GM18868 (cell line): ENCODE data around the gene MAPK11.

Experiments
- ATAC-seq: cut with Tn5 transposase; IDR thresholded peaks from one replicate; pipeline ENCODE4 v1.9.1; 2021; ENCODE audit warnings: mild to moderate bottlenecking, moderate library complexity; ENCODE audit not compliant: unreplicated experiment

MAPK11 gene

DNA sequence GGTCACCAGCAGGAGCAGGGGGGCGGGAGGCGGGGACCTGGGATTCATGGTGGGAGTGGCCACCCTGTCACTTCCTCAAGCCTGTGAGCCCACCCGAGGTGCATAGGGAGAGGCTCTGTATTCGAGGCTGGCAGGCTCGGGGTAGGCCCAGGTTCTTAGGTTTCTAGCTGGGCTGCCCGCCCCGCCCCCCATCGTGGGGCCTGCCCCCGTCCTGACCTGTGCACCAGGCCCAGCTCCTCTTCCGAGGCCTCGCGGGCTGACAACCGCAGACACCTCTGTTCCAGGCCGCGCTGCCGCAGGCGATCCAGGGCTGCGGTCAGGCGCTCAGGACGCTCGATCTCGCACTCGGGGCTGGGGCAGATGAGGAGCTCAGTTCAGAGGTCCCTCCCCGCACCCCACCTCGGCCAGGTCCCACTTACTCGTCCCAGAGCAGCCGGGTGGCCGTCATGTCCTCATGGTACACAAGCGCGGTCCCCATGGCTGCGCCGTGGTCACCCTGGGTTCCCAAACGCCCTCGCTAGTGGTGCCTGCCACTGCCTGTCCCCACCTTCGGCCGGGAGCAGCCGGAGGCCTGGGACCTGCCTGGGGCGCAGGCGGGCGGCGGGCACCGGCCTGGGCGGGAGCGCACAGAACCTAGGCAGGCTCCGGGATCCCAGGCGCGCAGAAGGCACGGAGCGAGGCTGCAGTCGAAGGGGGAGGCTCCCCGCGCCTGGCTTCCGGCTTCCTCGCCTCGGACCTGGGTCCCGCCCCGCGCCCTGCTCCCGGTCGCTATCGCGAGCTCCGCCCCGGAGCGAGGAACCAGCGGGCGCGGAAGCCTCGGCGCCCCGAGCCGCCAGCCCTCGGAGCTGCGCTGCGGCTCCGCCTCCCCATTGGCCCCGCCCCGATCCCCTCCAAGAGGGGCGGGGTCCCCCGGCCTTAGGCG lies 19.4 kb downstream of the MAPK11 start, which contains the start of gene HDAC10:
TSS of gene HDAC10 (minus strand) at position 711 of the 922 bp plus-strand sequence. CDS start at position 478, 233 bp downstream.
- peak; percentile 57 for ATAC-seq

DNA sequence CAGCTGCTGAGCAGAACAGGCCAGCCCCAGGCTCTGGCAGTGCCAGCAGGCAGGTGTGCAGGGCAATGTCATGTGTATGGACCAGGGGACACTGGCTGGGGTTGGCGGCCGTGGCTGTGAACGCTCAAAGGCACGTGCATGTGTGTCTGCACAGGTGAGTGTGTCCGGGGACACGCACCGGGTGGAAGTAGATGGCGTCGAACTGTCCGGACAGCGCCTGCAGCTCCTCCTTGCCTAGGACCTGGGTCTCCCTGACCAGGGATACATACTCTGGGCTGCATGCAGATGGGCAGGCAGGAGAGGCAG lies 20.0 kb downstream of the MAPK11 start:
- no peak for ATAC-seq

DNA sequence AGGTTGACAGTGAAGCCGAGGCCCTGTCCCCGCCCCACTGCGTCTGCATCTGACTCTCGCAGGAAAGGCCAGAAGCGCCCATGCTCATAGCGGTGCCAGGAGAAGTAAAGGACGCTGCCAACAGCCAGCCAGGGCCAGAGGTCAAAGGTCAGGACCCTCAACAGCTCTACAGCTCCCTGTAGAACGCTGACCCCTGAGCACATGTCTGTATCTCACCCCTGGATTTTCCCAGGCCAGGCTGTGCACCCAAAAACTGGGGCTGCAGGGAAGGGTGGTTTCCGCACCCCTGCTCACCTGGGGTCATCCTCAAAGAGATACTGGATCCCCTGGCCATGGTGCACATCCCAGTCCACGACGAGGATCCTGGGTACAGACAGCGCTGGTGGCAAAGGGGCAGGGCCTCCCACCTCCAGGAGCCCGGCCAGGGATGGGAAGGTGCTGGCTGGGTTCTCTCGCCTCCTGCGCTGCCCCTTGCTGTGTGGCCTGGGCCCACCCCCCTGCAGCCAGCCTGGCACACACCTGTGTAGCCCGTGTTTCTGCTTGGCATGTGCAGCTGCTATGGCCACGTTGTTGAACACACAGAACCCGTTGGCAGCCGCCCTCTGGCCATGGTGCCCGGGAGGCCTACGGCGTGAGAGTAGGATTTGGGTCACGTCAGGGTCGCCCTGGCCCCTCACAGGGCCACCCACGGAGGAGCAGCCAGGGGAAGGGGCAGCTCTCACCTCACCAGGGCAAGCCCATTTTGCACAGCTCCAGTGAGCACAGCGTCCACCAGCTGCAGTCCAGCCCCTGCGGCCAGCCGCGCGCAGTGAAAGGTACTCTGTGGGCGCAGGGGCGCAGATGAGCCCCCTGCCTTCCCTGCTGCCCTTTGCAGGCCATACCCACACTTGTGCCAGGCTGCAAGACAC lies 20.6 kb downstream of the MAPK11 start:
- no peak for ATAC-seq

DNA sequence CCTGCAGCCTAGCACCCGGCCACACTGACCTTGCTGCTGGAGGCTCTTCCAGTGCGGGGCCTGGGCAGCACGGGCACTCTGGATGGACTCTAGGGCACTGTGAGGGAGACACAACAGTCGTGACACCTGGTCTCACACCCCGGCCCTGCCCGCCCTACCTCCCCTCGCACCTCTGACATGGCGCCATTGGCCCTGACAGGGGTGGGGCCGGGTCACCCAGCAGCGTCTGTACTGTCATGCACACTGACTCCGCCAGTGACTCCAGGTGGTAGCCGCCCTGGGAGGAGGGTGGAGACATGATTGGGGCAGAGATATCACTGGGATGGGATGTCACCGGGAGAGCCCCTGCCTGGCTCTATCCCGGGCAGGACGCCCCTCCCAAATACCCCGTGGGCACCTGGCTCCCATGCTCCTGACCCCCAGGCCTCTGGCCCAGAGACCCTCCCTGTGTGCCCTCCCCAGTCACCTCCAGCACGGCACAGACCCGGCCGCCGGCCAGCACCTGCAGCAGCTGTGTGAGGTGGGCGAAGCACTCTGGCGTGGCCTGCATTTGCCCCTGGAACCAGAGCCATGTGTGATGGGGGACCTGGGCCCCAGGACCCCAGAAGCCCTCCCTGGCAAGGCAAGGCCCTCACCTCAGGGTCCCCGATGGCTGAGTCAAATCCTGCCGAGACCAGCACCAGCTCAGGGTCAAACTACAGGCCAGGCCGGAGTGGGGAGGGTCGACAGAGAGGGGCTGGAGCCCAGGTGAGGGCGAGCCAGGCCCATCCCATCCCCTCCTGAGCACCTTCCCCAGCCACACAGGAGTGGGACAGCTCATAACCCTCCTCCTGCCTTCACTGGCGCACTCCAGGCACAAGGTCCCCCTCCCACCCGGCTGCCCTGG lies 21.7 kb downstream of the MAPK11 start:
- no peak for ATAC-seq

DNA sequence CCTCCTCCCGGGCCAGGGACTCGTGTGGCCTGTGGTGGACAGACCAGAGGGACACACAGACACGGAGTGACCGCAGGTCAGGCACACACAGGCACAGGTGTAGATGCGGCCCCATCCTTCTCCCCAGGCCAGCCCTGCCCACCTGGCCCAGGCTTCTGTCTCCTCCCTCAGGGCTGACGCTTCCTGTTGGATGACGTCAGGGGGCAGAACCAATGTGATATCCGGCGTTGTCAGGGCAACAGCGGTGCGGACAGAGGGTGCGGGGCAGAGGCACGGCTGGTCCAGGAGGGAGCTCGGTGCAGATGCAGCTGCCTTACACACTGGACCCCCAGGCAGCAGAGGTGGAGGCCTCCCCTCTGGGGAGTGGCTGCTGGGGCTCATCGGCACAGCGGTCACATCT lies 22.4 kb downstream of the MAPK11 start:
- ATAC-seq = no peak

DNA sequence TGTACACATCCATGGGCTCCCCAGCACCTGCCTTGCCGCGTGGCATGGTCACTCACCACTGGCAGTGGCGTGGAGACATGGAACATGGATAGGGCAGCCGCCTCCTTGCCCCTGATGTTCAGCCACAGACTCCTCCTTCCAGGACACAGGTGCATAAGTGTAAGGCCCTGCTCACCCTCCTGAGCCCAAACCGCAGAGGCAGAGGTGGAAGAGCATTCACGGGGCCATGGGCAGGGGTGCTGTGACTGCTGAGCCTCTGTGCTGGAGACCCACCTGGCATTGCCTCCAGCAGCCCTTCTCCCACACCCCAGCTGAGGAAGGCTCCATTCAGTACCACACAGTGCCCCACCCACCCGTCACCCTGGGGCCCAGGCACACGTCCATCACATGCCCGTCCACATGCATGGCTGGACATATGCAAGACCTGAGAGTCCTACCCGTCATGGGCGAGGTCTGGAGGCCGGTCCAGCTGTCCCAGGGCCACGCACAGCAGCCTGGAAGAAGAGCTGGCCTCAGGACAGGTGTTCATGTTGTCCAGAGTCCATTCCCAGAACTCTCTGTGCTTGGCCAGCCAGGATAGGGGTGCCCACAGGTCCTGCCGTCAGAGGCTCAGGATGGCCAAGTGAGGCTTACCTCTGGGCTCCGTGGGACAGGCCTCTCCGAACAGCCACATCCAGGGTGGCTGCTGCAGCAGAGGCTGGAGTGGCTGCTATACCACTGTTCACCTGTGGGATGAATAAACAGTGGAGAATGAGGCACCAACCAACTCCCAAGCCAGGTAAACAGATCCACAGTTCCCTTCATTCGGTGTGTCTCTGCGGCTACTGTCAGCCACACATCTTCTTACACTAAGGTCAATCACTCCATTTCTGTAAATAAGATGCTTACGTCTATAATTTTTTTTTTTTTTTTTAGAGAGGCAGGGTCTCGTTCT lies 23.7 kb downstream of the MAPK11 start:
- no peak for ATAC-seq

DNA sequence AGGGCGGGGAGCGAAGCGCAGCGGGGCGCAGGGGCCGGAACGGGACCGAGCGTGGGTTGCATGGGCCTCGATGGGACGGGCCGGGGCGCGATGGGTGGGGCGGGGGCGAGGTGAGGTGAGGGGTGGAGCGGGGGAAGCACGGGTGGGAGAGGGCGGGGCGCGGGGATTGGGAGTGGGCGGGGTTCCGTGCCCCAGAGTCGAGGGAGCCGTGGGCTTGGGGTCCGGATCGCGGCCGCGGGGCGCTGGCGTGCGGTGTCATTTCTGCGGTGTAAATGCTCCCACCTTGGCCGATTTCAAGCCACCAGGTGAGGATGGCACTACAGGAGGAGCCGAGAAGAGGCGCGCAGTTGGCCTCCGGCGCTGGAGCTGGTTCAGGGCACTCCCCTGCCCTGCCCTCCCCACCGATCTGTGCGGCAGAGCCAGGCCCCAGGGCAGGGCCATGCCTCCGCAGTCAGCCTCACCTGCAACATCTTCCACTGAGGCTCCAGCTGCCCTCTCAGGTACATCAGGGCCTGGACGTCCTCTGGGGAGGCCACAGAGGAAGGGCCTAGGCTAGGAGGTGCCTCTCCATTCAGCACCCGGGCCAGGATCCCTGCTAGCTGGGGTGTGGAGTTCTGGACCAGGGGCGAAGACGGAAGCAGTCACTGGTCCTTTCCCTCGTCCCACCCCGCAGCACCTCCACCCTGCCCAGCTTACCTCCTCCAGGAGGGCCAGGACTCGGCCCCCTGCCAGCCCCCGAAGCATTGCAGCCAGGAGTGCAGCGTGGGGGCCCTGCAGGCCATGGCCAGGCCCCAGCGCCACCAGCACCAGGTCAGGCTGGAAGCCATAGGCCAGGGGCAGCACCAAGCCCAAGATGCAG lies 24.7 kb downstream of the MAPK11 start:
- peak; percentile 27 for ATAC-seq

DNA sequence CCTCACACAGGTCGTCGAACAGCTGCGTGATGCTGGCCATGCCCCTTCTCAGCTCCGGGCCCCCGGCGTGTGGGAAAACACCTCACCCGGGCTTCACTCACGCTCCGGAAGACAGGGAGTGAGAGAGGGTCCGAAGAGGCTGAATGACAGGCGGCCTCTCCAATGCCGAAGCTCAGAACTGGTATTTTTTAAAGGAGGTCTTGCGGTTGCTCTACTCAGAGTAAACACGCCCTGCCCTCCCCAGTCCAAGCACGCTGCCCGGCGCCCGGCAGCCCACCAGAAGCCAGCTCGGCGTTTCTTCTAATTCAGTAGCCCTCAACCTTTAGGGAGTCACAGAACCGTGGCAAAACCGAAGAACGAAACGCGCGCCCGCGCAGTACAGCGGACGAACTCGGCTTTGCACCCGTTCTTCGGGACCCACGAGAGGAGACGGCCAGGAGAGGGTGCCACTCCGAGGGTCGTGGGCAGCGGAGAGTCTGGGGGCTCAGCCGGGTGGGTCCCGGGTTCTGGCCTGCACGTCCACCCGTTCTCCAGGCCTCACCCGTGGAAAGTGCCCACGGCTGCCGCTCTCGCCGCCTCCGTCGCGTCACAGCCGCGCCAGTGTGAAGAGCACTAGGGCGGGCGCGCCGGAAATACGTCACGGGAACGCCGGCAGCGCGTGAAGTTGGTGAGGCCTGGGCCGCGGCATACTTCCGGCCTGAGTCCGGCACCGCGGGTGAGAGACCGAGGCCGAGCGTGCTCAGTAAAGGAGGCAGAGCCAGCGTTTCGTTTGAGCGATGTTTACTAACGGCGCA lies 25.6 kb downstream of the MAPK11 start, which contains the start of gene TUBGCP6:
TSS of gene TUBGCP6 (minus strand) at position 604 of the 794 bp plus-strand sequence. CDS start at position 40, 564 bp downstream.
- ATAC-seq = peak; percentile 73

DNA sequence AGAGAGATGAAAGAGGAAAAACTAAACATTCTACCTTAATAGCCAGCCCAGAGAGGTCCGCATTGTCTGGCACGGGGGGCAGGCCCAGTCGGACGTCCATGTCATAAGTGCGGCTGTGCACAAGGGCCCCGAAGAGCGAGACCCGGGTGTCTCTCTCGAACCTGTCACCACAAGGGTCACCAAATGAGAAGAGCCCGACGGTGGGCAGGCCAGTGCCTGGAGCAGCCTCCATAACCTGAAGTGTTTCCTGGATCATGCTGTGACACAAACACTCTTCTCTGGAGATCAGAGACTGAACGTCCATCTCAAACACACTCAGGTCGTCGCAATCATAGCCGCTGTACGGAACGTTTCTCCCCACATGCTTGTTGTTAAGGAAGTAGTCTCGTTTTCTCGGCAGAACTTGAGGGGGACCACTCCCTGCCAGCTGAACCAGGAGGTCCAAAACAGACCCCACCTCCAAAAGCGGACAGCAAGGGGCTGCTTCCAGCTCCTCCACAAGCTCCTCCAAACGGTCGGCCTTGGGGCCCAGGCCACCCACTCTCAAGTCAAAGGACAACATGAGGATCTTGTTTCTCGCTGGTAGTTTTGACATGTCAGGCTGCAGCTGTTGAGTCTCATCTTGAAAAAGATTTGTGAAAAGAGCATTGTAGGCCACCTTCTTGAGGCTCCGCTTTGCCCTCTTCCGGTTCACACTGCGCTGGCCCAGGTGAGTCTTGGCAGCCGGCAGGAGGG lies 26.3 kb downstream of the MAPK11 start:
- ATAC-seq = no peak

DNA sequence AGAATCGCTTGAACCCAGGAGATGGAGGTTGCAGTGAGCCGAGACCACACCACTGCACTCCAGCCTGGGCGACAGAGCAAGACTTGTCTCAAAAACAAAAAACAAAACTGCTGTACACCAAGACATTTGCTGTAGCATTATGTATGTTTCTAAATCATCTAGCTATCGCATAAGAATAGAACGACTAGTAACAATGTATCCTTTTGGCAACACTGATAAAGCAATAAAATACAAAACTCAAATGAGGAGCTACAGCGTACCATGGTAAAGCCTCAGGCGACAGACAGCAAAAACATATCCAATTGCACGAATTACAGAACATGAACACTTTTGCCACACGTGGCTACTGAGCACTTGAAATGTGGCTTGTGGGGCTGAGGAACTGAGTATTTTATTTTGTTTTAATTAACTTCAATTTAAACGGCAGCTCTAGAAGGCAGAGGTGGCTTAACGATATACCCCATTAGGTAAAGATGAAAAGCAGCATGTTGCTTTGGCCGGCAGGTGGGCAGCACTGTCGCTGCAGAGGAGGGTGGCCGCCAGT lies 27.7 kb downstream of the MAPK11 start:
- ATAC-seq = no peak

DNA sequence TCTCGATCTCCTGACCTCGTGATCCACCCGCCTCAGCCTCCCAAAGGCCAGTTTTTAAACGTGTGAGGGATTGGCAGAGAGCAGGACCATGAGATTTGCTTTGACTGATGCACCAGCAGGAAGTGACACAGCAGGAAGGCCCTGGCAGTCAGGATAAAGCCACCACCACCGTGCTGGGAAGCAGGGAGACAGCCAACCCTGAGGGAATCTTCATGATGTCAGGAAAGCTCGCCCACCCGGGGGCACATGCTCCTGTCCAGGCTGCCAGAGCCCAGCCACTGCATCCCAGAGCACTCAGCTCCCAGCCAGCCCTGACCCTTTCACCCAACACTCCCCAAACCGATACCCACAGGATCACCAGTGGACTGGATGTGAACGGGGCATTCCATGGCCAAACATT lies 31.4 kb downstream of the MAPK11 start:
- ATAC-seq = no peak

DNA sequence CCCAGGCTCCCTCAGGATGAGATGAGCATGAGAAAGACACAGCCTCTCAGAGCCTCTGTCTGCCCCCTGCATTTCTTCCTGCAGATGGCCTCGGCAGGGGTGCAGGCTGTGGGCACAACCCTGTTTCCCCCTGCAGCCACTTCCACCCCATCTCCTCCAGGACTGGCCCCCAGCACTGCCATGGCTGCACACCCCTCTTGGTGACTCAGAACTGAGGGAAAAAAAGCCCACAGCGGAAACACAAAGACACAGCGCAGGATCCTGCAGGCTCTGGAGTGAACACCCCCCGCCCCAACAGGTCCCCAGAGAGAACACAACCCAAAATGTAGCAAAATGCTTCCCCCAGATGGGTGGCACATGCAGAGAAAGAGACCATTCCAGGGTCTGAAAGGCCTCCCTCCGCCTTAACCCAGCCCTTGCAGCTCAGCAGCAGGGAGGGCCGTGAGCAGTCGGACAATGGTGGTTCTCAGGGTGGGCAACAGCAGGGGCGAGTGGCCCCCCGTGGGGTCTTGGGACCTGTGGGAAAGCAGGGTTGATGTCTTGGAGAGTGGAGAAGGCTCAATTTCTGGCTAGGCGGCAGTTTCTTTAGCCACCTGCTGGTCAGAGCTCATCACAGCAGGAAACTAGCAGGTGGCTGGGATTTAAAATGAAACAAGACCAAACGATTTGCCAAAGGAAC lies 33.3 kb downstream of the MAPK11 start:
- no peak for ATAC-seq

DNA sequence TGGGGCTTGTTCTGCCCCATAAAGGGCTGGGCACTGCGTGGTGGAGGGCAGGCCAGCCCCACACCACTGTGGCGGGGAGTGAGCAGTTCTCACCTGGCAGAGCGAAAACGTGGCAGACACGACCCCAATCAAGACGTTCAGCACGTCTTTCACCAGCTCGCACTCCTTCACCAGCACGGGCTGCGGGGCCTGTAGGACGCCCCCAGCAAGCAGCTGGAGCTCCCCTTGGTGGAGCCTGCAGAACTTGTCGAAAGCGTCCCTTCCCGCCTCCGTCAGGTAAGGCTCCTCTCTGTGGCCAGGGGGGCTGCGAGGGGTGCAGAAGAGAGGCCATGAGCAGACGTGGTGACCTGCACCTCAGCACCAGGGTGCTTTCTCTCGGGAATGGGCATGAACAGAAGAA lies 37.0 kb downstream of the MAPK11 start:
- ATAC-seq = no peak

DNA sequence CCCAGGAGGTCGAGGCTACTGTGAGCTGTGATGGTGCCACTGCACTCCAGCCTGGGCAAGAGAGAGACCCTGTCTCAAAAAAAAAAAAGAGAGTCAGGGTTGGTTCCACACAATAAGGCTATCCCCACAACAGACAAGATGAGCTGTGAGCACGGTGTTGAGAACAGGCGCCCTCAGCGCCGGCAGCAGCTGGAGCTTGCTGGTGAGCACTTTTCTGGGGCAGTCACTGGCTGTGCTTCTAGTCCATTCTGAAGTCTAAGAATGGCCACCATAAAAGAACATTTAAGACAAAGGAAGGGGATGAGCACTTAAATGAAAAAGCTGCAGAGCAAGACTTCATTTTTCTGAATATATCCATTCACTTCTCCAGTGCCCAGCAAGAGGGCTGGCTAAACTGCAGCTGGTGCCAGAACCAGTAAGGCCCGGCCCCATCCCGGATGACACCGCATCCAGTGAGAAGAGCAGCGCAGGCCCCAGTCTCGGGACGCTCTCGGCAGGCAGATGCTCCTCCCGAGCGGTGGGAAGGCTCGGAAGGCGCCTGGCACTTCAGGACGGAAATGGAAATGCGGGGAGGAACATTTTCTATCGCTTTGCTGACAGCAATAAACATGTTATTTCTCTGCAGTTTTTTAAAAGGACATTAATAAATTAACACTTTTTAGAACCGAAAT lies 37.6 kb downstream of the MAPK11 start:
- ATAC-seq = no peak

DNA sequence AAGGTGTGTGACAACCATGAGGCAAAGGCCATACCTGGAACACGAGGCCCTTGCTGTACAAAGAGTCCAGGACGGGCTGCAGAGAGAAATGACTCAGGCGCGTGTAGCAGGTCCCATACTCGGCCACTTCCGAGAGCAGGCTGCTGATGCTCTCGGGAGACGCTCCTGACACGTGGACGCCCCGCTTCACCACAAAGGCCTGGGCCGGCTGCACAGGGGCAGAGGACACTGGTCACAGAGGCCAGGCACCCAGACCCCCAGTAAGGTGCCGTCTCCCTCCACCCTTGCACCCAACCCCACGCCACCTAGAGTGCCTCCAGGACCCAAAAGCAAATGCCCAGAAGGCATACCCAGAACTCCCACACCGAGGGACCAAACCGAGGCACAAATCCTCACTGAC lies 40.8 kb downstream of the MAPK11 start:
- no peak for ATAC-seq

DNA sequence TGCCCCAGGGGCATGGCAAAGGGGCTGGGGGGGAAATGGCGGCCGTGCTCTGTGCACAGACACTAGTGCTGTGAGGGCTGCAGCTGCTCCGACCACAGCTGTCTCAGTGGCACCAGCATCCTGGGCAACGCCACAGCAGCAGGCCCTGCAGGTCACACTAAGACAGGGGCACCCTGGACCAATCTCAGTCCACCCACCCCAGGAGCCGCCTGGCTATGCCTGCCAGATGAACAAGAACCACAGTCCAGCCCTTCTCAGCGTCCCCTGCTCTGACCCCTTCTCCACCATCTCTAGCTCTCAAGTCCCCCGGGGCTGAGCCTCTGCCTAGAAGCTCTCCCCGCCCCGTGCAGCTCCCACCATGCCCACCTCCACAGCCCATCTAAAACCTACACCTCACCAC lies 41.8 kb downstream of the MAPK11 start:
- no peak for ATAC-seq
